ENCODE data around the gene WDR27. TPM values are rescaled to one million over a fixed set of nuclear protein-coding genes. Genes with fewer than 3 reads are reported as not detected.

Gene WDR27
- total RNA-seq, 3 donors from 2014 or later (not counting 1 experiment from before 2014, with no cell fraction given): 12.7 to 31.0 (median 25.3) TPM

- H3K27ac ChIP-seq (ENCODE audit: low read length): no peak overlapping the region
- peaks cover 4% of the 10 kb centered on the region for H3K36me3 ChIP-seq (ENCODE audit: control insufficient read depth, insufficient read depth, low read length)
- no peak overlapping the region for H3K4me3 ChIP-seq (ENCODE audit: low read length)
- no peak for TF ChIP-seq CTCF (IDR thresholded peaks at IDR 0.05)
- intact Hi-C loops (cut with micrococcal nuclease): no loop called here
- DNase-seq (no peak), ATAC-seq (no peak)
- no peak overlapping the region for H3K4me3 Mint-ChIP-seq
- H3K4me1 Mint-ChIP-seq: no peaks in the 10 kb centered on the region
- H3K27ac Mint-ChIP-seq: no peak overlapping the region
- H3K9me3 Mint-ChIP-seq: no peaks in the 10 kb centered on the region
- H3K27me3 ChIP-seq (ENCODE audit: control insufficient read depth, insufficient read depth, low read length): no peaks in the 10 kb centered on the region
- H3K36me3 Mint-ChIP-seq: no peaks in the 10 kb centered on the region
- H3K9me3 ChIP-seq (ENCODE audit: control insufficient read depth, insufficient read depth, low read length): no peaks in the 10 kb centered on the region
- H3K27me3 Mint-ChIP-seq (ENCODE audit: low read depth in 2 of 2): no peaks in the 10 kb centered on the region
- no peaks in the 10 kb centered on the region for H3K4me1 ChIP-seq (ENCODE audit: control insufficient read depth, insufficient read depth, low read length)
- 93% methylated on average over 8 of the region's 8 CpGs for WGBS (ENCODE audit: insufficient coverage)
Measured at GRCh38 chr6:169663468-169663867, 38.4 kb downstream of the WDR27 start.

- Histone ChIP-seq H3K9me3 (ENCODE audit: control insufficient read depth, insufficient read depth, low read length) (no peaks in the 10 kb centered on the region), H3K36me3 (ENCODE audit: control insufficient read depth, insufficient read depth, low read length) (peaks cover 3% of the 10 kb centered on the region), H3K4me3 (ENCODE audit: low read length) (no peak overlapping the region), H3K27ac (ENCODE audit: low read length) (no peak overlapping the region), H3K4me1 (ENCODE audit: control insufficient read depth, insufficient read depth, low read length) (no peaks in the 10 kb centered on the region), H3K27me3 (ENCODE audit: control insufficient read depth, insufficient read depth, low read length) (no peaks in the 10 kb centered on the region)
- Mint-ChIP-seq H3K4me1 (no peaks in the 10 kb centered on the region), H3K36me3 (no peaks in the 10 kb centered on the region), H3K4me3 (no peak overlapping the region), H3K27ac (no peak overlapping the region), H3K27me3 (ENCODE audit: low read depth in 2 of 2) (no peaks in the 10 kb centered on the region), H3K9me3 (no peaks in the 10 kb centered on the region)
- DNase-seq (no peak), ATAC-seq (no peak)
- WGBS (ENCODE audit: insufficient coverage): 96% methylated on average over 7 of the region's 7 CpGs
- intact Hi-C loops (cut with micrococcal nuclease): no loop called here
- no peak for TF ChIP-seq CTCF (IDR thresholded peaks at IDR 0.05)
Measured at GRCh38 chr6:169661391-169661756, 40.5 kb downstream of the WDR27 start.

- intact Hi-C loops (cut with micrococcal nuclease): no loop called here
- Histone ChIP-seq H3K27ac (ENCODE audit: low read length) (no peak overlapping the region), H3K27me3 (ENCODE audit: control insufficient read depth, insufficient read depth, low read length) (no peaks in the 10 kb centered on the region), H3K9me3 (ENCODE audit: control insufficient read depth, insufficient read depth, low read length) (no peaks in the 10 kb centered on the region), H3K36me3 (ENCODE audit: control insufficient read depth, insufficient read depth, low read length) (peaks cover 3% of the 10 kb centered on the region), H3K4me1 (ENCODE audit: control insufficient read depth, insufficient read depth, low read length) (no peaks in the 10 kb centered on the region), H3K4me3 (ENCODE audit: low read length) (no peak overlapping the region)
- Mint-ChIP-seq H3K27me3 (ENCODE audit: low read depth in 2 of 2) (no peaks in the 10 kb centered on the region), H3K4me3 (no peak overlapping the region), H3K4me1 (no peaks in the 10 kb centered on the region), H3K36me3 (no peaks in the 10 kb centered on the region), H3K27ac (no peak overlapping the region), H3K9me3 (no peaks in the 10 kb centered on the region)
- TF ChIP-seq CTCF (IDR thresholded peaks at IDR 0.05): no peak
- 78% methylated on average over 24 of the region's 26 CpGs for WGBS (ENCODE audit: insufficient coverage)
- DNase-seq (no peak), ATAC-seq (no peak)
Measured at GRCh38 chr6:169660751-169661390, 41.0 kb downstream of the WDR27 start.

Measured in natural killer cell (primary cell).